ENCODE results near the gene SART1.

- TF ChIP-seq CTCF (IDR thresholded peaks at IDR 0.05; ENCODE audit: low read depth, low read length) (no peak), POLR2A (IDR thresholded peaks at IDR 0.05; ENCODE audit: extremely low read depth, insufficient read length) (no peak), MAX (IDR thresholded peaks at IDR 0.05; ENCODE audit: low read depth, low read length) (no peak), MYC (IDR thresholded peaks at IDR 0.05; ENCODE audit: low read depth, low read length) (no peak)
Measured at GRCh38 chr11:65954771-65955170, 6.8 kb upstream of the SART1 start.

All from NB4 (cell line).